Adrenal gland (tissue), 5 donors: ENCODE data around the gene ACAD11.

Experiments
- POLR2A ChIP-seq, 2 donors: fragments of 450-650 bp; IDR thresholded peaks; one replicate each; pipeline ENCODE4 v1.6.1; 2017; ENCODE audit warnings: antibody characterized with exemption in 2 of 2, mild to moderate bottlenecking in 2 of 2, moderate library complexity in 1 of 2
- TF ChIP-seq, protein P1 (sequence below), 6 experiments: fragments of 450-650 bp in 4 of 6; fragments of 200-600 bp in 2 of 6; sonication (generic) in 1 of 6; IDR thresholded peaks; 1 replicate in 5 of 6; 2 replicates in 1 of 6; pipeline versions ENCODE4 v1.5.1 to v1.8.0; 2016 to 2021; ENCODE audit warnings: antibody characterized with exemption in 6 of 6, mild to moderate bottlenecking in 2 of 6, moderate library complexity in 1 of 6
- donor health status: DM: no; HTN: no; CAD: no.

- TF ChIP-seq, protein P1, sequence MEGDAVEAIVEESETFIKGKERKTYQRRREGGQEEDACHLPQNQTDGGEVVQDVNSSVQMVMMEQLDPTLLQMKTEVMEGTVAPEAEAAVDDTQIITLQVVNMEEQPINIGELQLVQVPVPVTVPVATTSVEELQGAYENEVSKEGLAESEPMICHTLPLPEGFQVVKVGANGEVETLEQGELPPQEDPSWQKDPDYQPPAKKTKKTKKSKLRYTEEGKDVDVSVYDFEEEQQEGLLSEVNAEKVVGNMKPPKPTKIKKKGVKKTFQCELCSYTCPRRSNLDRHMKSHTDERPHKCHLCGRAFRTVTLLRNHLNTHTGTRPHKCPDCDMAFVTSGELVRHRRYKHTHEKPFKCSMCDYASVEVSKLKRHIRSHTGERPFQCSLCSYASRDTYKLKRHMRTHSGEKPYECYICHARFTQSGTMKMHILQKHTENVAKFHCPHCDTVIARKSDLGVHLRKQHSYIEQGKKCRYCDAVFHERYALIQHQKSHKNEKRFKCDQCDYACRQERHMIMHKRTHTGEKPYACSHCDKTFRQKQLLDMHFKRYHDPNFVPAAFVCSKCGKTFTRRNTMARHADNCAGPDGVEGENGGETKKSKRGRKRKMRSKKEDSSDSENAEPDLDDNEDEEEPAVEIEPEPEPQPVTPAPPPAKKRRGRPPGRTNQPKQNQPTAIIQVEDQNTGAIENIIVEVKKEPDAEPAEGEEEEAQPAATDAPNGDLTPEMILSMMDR (IDR thresholded peaks at IDR 0.05) = no peak
- no peak for TF ChIP-seq POLR2A (IDR thresholded peaks at IDR 0.05)
These were observed 4.9 kb downstream of the ACAD11 start for GRCh38 chr3:132654721-132655120.
